T-cell (primary cell): ENCODE data around the gene AHNAK. TPM values are rescaled to one million over a fixed set of nuclear protein-coding genes. Genes with fewer than 3 reads are reported as not detected.

Experiments used
- ATAC-seq, 4 experiments: fragments of 200-7000 bp in 3 of 4; fragments of 150-1000 bp in 1 of 4; cut with Tn5 transposase; replicated peaks in 1 of 4; 1 replicate in 3 of 4; 2 replicates in 1 of 4; pipeline ENCODE4 v1.10.0; 2021; ENCODE audit warnings: moderate library complexity in 3 of 4, mild to moderate bottlenecking in 2 of 4, moderate number of reproducible peaks in 1 of 4
- CTCF ChIA-PET, 2 donors: fragments of 300-600 bp; sonication (Branson Sonifier 250); formaldehyde crosslinking; loops; one replicate each; lab custom pipeline; 2022; ENCODE audit warnings: antibody characterized with exemption in 2 of 2; lab: Charles Lee
- POLR2A ChIA-PET, 2 donors: fragments of 300-600 bp; sonication (Branson Sonifier 250); formaldehyde crosslinking; loops; one replicate each; lab custom pipeline; 2022; ENCODE audit warnings: antibody characterized with exemption in 2 of 2; lab: Charles Lee
- DNase-seq, 35 experiments: peaks; one replicate each; pipeline versions ENCODE4 v3.0.0 to v3.0.0-alpha.2; 2013 to 2023
- H3K27ac ChIP-seq: one replicate; pipeline ENCODE4 v1.5.1; 2013; ENCODE audit warnings: low read length
- H3K27me3 ChIP-seq, 2 experiments: replicated peaks in 1 of 2; 1 replicate in 1 of 2; 2 replicates in 1 of 2; pipeline versions ENCODE4 v1.6.1 to v1.7.0; 2013; ENCODE audit warnings: low read length in 1 of 2, mixed read lengths in 1 of 2; ENCODE audit not compliant: control insufficient read depth in 2 of 2, insufficient read depth in 2 of 2; ENCODE audit errors: extremely low read depth in 1 of 2
- H3K36me3 ChIP-seq, 2 donors: 1 replicate in 1 of 2; 2 replicates in 1 of 2; pipeline versions ENCODE4 v1.6.1 to v1.7.0; 2013; ENCODE audit warnings: low read length in 1 of 2; ENCODE audit not compliant: control insufficient read depth in 2 of 2, insufficient read depth in 1 of 2; ENCODE audit errors: extremely low read depth in 1 of 2
- H3K4me1 ChIP-seq, 2 experiments: 1 replicate in 1 of 2; 2 replicates in 1 of 2; pipeline versions ENCODE4 v1.6.1 to v1.7.0; 2013; ENCODE audit warnings: low read length in 2 of 2, mixed read lengths in 1 of 2; ENCODE audit not compliant: insufficient read depth in 2 of 2, control insufficient read depth in 1 of 2; ENCODE audit errors: extremely low read depth in 1 of 2
- H3K4me3 ChIP-seq, 2 donors: 1 replicate in 1 of 2; 2 replicates in 1 of 2; pipeline versions ENCODE4 v1.5.1 to v1.7.0; 2013; ENCODE audit warnings: mild to moderate bottlenecking in 2 of 2, low read length in 1 of 2, moderate library complexity in 1 of 2; ENCODE audit not compliant: control insufficient read depth in 1 of 2; ENCODE audit errors: extremely low read depth in 1 of 2
- H3K9me3 ChIP-seq: 2 replicates; pipeline ENCODE4 v1.7.0; 2013
- H3K27ac Mint-ChIP-seq, 2 donors: one replicate each; pipeline ENCODE4 v1.8.0; 2020 to 2021; ENCODE audit warnings: mild to moderate bottlenecking in 2 of 2, mixed read lengths in 2 of 2
- H3K27me3 Mint-ChIP-seq, 2 donors: one replicate each; pipeline ENCODE4 v1.8.0; 2021 to 2022; ENCODE audit warnings: mixed read lengths in 2 of 2
- H3K36me3 Mint-ChIP-seq: one replicate; pipeline ENCODE4 v1.8.0; 2021; ENCODE audit warnings: mixed read lengths
- H3K4me1 Mint-ChIP-seq, 3 donors: one replicate each; pipeline ENCODE4 v1.8.0; 2020 to 2022; ENCODE audit warnings: mixed read lengths in 3 of 3, mild to moderate bottlenecking in 1 of 3
- H3K4me3 Mint-ChIP-seq, 3 donors: one replicate each; pipeline ENCODE4 v1.8.0; 2020 to 2022; ENCODE audit warnings: mild to moderate bottlenecking in 3 of 3, mixed read lengths in 3 of 3, moderate library complexity in 3 of 3
- H3K9me3 Mint-ChIP-seq, 3 donors: one replicate each; pipeline ENCODE4 v1.8.0; 2020 to 2022; ENCODE audit warnings: mixed read lengths in 3 of 3
- WGBS: methylation state at CpG from one replicate; pipeline ENCODE4 v1.1.5; 2013; ENCODE audit warnings: missing lambda C conversion rate; ENCODE audit not compliant: insufficient coverage; 5-methylcytosine and 5-hydroxymethylcytosine counted together
- total RNA-seq, 35 experiments: library from RNA in 6 of 35; stranded (reverse) in 6 of 35; fragments of 120-200 nt in 1 of 35; gene quantifications; one replicate each; pipeline versions ENCODE4 v1.2.1 to v1.2.4 and lab custom pipeline; 2013 to 2026

The AHNAK gene
- total RNA-seq, 5 donors from 2014 or later (not counting 1 experiment from before 2014, with no cell fraction given) = 267 to 636 (median 395) TPM

GRCh38 chr11:62401811-62402210 is 144.8 kb downstream of the AHNAK start:
- H3K36me3 Mint-ChIP-seq = no peaks in the 10 kb centered on the region
- CTCF ChIA-PET = interaction anchor here in 1 of 2 donors (1.1 to 1.4 kb wide), 2 partner anchors 9 to 23 kb away, joined by 3 to 8 read pairs; no protein-coding TSS in a partner anchor
- peaks cover 38 to 55% (median 52%) of the 10 kb centered on the region in 3 donors for H3K4me1 Mint-ChIP-seq

GRCh38 chr11:62401356-62401755 is 145.2 kb downstream of the AHNAK start:
- H3K27me3 ChIP-seq = no peaks in the 10 kb centered on the region
- no peak for ATAC-seq
- H3K9me3 Mint-ChIP-seq = no peaks in the 10 kb centered on the region
- WGBS = 97% methylated on average over 4 of the region's 5 CpGs
- peak overlapping the region; percentile 25 to 33 for H3K4me3 ChIP-seq
- no peaks in the 10 kb centered on the region for H3K27me3 Mint-ChIP-seq
- H3K36me3 ChIP-seq = no peaks in the 10 kb centered on the region
- DNase-seq = no peak
- ChIA-PET CTCF (interaction anchor here in 1 of 2 donors (1.1 to 1.4 kb wide), 2 partner anchors 8 to 23 kb away, joined by 3 to 8 read pairs; no protein-coding TSS in a partner anchor), POLR2A (interaction anchor here in 1 of 2 donors (0.6 kb wide), 1 partner anchor 61 kb away, joined by 6 read pairs; no protein-coding TSS in a partner anchor)
- H3K36me3 Mint-ChIP-seq = no peaks in the 10 kb centered on the region
- peak overlapping the region; percentile 89 to 93 for H3K27ac Mint-ChIP-seq
- peaks cover 26 to 51% of the 10 kb centered on the region in 2 experiments for H3K4me1 ChIP-seq
- no peaks in the 10 kb centered on the region for H3K9me3 ChIP-seq
- peak overlapping the region; percentile 62 for H3K27ac ChIP-seq
- H3K4me1 Mint-ChIP-seq = peaks cover 38 to 55% (median 52%) of the 10 kb centered on the region in 3 donors
- peak overlapping the region; percentile 60 to 84 (median 76) for H3K4me3 Mint-ChIP-seq

More at GRCh38 chr11:62401811-62402210, 144.8 kb downstream of the AHNAK start:
- WGBS = 50% methylated on average over 5 of the region's 7 CpGs
- no peaks in the 10 kb centered on the region for H3K36me3 ChIP-seq
- H3K27ac ChIP-seq = peak overlapping the region; percentile 62
- Mint-ChIP-seq H3K27ac (peak overlapping the region; percentile 89 to 93), H3K27me3 (no peaks in the 10 kb centered on the region), H3K9me3 (no peaks in the 10 kb centered on the region), H3K4me3 (peak overlapping the region; percentile 60 to 84 (median 76))
- DNase-seq (no peak), ATAC-seq (peak; percentile 9 to 26 (median 17))
- H3K4me3 ChIP-seq = peak overlapping the region; percentile 25 to 33
- no peaks in the 10 kb centered on the region for H3K9me3 ChIP-seq
- H3K4me1 ChIP-seq = peaks cover 26 to 51% of the 10 kb centered on the region in 2 experiments
- POLR2A ChIA-PET = interaction anchor here in 1 of 2 donors (0.6 kb wide), 1 partner anchor 186 kb away, joined by 3 read pairs; no protein-coding TSS in a partner anchor
- no peaks in the 10 kb centered on the region for H3K27me3 ChIP-seq

GRCh38 chr11:62400760-62401159 is 145.8 kb downstream of the AHNAK start:
- Mint-ChIP-seq H3K4me3 (peak overlapping the region in 1 of 3 donors; percentile 84), H3K4me1 (peaks cover 38 to 55% (median 52%) of the 10 kb centered on the region in 3 donors), H3K27me3 (no peaks in the 10 kb centered on the region), H3K9me3 (no peaks in the 10 kb centered on the region), H3K36me3 (no peaks in the 10 kb centered on the region), H3K27ac (peak overlapping the region; percentile 16 to 27)
- Histone ChIP-seq H3K4me1 (peaks cover 26 to 51% of the 10 kb centered on the region in 2 experiments), H3K4me3 (no peak overlapping the region), H3K9me3 (no peaks in the 10 kb centered on the region), H3K36me3 (no peaks in the 10 kb centered on the region), H3K27me3 (no peaks in the 10 kb centered on the region), H3K27ac (no peak overlapping the region)
- ChIA-PET CTCF (interaction anchor here in 1 of 2 donors (1.2 kb wide), 1 partner anchor 9 kb away, joined by 3 read pairs; no protein-coding TSS in a partner anchor), POLR2A (no interaction called here)
- ATAC-seq = no peak
- WGBS = 97% methylated on average over 8 of the region's 9 CpGs
- DNase-seq = no peak

- Mint-ChIP-seq H3K4me3 (peak overlapping the region in 1 of 3 donors; percentile 55), H3K27me3 (no peaks in the 10 kb centered on the region), H3K36me3 (no peaks in the 10 kb centered on the region), H3K4me1 (peaks cover 38 to 55% (median 52%) of the 10 kb centered on the region in 3 donors), H3K9me3 (no peaks in the 10 kb centered on the region), H3K27ac (peak overlapping the region; percentile 27 to 34)
- WGBS = 78% methylated on average over 1 of the region's 6 CpGs
- ATAC-seq = no peak
- Histone ChIP-seq H3K27me3 (no peaks in the 10 kb centered on the region), H3K4me1 (peaks cover 26 to 51% of the 10 kb centered on the region in 2 experiments), H3K9me3 (no peaks in the 10 kb centered on the region), H3K27ac (no peak overlapping the region), H3K36me3 (no peaks in the 10 kb centered on the region), H3K4me3 (no peak overlapping the region)
- DNase-seq = no peak
- ChIA-PET CTCF (interaction anchor here in 1 of 2 donors (1.2 kb wide), 1 partner anchor 9 kb away, joined by 3 read pairs; no protein-coding TSS in a partner anchor), POLR2A (no interaction called here)
Measured at GRCh38 chr11:62400281-62400680, 146.3 kb downstream of the AHNAK start.

GRCh38 chr11:62399878-62400266 is 146.7 kb downstream of the AHNAK start:
- Histone ChIP-seq H3K4me3 (no peak overlapping the region), H3K4me1 (peaks cover 26 to 54% of the 10 kb centered on the region in 2 experiments), H3K27ac (no peak overlapping the region), H3K36me3 (no peaks in the 10 kb centered on the region), H3K27me3 (no peaks in the 10 kb centered on the region), H3K9me3 (no peaks in the 10 kb centered on the region)
- Mint-ChIP-seq H3K27ac (peak overlapping the region; percentile 34 to 36), H3K4me1 (peaks cover 41 to 58% (median 54%) of the 10 kb centered on the region in 3 donors), H3K4me3 (peak overlapping the region in 1 of 3 donors; percentile 55), H3K9me3 (no peaks in the 10 kb centered on the region), H3K36me3 (no peaks in the 10 kb centered on the region), H3K27me3 (no peaks in the 10 kb centered on the region)
- POLR2A ChIA-PET = no interaction called here
- no peak for DNase-seq
- CTCF ChIA-PET = interaction anchor here in 1 of 2 donors (1.2 kb wide), 1 partner anchor 8 kb away, joined by 3 read pairs; no protein-coding TSS in a partner anchor
- WGBS = 98% methylated on average over 6 of the region's 7 CpGs
- ATAC-seq = no peak

- 46% methylated on average over 7 of the region's 10 CpGs for WGBS
- peaks cover 43 to 60% (median 57%) of the 10 kb centered on the region in 3 donors for H3K4me1 Mint-ChIP-seq
- H3K4me3 Mint-ChIP-seq = peak overlapping the region in 1 of 3 donors; percentile 55
- Histone ChIP-seq H3K27me3 (no peaks in the 10 kb centered on the region), H3K4me1 (peaks cover 26 to 54% of the 10 kb centered on the region in 2 experiments), H3K9me3 (no peaks in the 10 kb centered on the region), H3K4me3 (no peak overlapping the region), H3K36me3 (no peaks in the 10 kb centered on the region), H3K27ac (no peak overlapping the region)
- no peaks in the 10 kb centered on the region for H3K36me3 Mint-ChIP-seq
- H3K27ac Mint-ChIP-seq = peak overlapping the region; percentile 1 to 77
- ATAC-seq (no peak), DNase-seq (peak in 5 of 35 experiments; percentile 3 to 23 (median 12))
- H3K27me3 Mint-ChIP-seq = no peaks in the 10 kb centered on the region
- H3K9me3 Mint-ChIP-seq = no peaks in the 10 kb centered on the region
- CTCF ChIA-PET = interaction anchor here in 1 of 2 donors (1.2 kb wide), 1 partner anchor 8 kb away, joined by 3 read pairs; no protein-coding TSS in a partner anchor
- POLR2A ChIA-PET = no interaction called here
Measured at GRCh38 chr11:62399172-62399877, 147.3 kb downstream of the AHNAK start.
